GM19099 (cell line): ENCODE measurements around the gene RHO.

Source experiments
- POLR2A ChIP-seq: IDR thresholded peaks from 3 replicates; pipeline ENCODE4 v1.6.1; 2011; ENCODE audit warnings: low read depth; ENCODE audit not compliant: insufficient read length; ENCODE audit errors: extremely low read depth

The RHO gene

GRCh38 chr3:129581623-129582022 lies 53.2 kb downstream of the RHO start:
- no peak for TF ChIP-seq POLR2A

GRCh38 chr3:129582799-129583198 lies 54.4 kb downstream of the RHO start:
- TF ChIP-seq POLR2A: no peak

GRCh38 chr3:129583289-129583688 lies 54.9 kb downstream of the RHO start:
- no peak for TF ChIP-seq POLR2A

- no peak for TF ChIP-seq POLR2A
These were observed 56.2 kb downstream of the RHO start for GRCh38 chr3:129584631-129585030.
